Mucosa of stomach (tissue), 1 donor: ENCODE measurements around the gene MYO3B.

ENCODE experiments used
- H3K27me3 ChIP-seq: one replicate; pipeline ENCODE4 v1.7.0; 2013; ENCODE audit warnings: mild to moderate bottlenecking, low read length; ENCODE audit not compliant: control insufficient read depth, insufficient read depth
- H3K36me3 ChIP-seq: one replicate; pipeline ENCODE4 v1.7.0; 2013; ENCODE audit warnings: low read length; ENCODE audit not compliant: control insufficient read depth, insufficient read depth
- H3K4me1 ChIP-seq: one replicate; pipeline ENCODE4 v1.7.0; 2013; ENCODE audit warnings: mild to moderate bottlenecking, low read length; ENCODE audit not compliant: control insufficient read depth, insufficient read depth
- H3K4me3 ChIP-seq: one replicate; pipeline ENCODE4 v1.7.0; 2013; ENCODE audit warnings: low read length
- H3K9ac ChIP-seq: one replicate; pipeline ENCODE4 v1.7.0; 2013; ENCODE audit warnings: mild to moderate bottlenecking, low read length, moderate library complexity
- H3K9me3 ChIP-seq: one replicate; pipeline ENCODE4 v1.7.0; 2013; ENCODE audit warnings: mild to moderate bottlenecking, low read length, moderate library complexity; ENCODE audit not compliant: control insufficient read depth
- donor health status: Pancreatic carcinoma.

MYO3B gene

GRCh38 chr2:170148161-170148560, 29.8 kb upstream of the MYO3B start:
- no peaks in the 10 kb centered on the region for H3K4me1 ChIP-seq
- H3K27me3 ChIP-seq, result no peaks in the 10 kb centered on the region

DNA sequence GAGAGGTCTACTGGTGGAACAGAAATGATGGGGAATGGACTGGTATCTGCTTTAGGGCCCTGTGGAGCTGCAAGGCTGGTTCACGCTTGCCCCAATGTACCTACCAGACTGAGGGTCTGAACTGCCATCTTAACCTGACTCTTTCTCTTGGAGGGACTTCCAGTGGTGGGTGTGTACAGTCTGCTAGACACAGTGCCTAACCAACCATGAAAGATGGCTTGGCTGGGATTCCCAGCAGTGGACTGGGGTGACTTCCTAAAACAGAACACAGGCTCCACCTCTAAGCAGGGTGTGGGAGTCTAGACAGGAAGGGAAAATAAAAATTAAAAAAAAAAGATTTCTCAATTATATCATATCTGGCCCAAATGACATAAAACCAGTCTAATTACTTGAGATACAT, 25.5 kb upstream of the MYO3B start:
- no peaks in the 10 kb centered on the region for H3K9me3 ChIP-seq
- no peaks in the 10 kb centered on the region for H3K27me3 ChIP-seq
- H3K36me3 ChIP-seq, result no peaks in the 10 kb centered on the region
- H3K4me3 ChIP-seq, result no peak overlapping the region
- H3K4me1 ChIP-seq, result peaks cover 4% of the 10 kb centered on the region
- H3K9ac ChIP-seq, result no peak overlapping the region

More at GRCh38 chr2:170148161-170148560, 29.8 kb upstream of the MYO3B start:
- H3K36me3 ChIP-seq, result no peaks in the 10 kb centered on the region
- no peak overlapping the region for H3K9ac ChIP-seq
- H3K4me3 ChIP-seq, result no peak overlapping the region
- H3K9me3 ChIP-seq, result no peaks in the 10 kb centered on the region

DNA sequence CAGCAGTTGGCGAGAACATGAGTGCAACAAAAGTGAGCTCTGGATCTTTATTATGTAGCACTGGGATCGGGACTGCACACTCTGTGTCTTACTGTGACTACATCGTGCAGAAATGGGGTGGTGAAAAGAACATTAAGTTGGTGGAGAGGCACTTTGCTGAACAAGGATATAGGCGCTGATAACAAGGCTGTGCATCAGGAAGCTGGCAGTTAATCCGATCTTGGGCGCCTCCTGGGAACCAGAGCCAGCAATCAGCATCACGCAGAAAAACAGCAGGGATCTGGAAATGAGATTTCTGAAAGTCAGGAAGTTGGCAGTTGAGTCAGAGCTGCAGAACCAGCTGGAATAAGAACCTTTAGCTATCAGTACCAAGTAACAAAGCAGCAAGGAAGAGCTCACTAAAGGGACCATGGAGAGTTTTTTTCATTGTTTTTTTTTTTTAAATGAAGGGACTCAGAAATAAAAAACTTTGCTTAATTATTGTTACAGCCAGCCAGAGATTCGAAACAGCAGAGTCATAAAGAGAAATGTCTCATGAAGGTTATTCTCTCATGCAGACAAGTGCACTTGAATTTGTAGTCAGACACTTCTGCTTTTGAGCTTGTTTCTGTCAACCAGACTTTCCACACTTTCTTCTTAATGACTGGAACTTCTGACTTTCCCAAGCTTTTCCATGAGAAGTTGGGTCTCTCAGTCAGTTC, 22.8 kb upstream of the MYO3B start:
- peaks cover 4% of the 10 kb centered on the region for H3K4me1 ChIP-seq

GRCh38 chr2:170155723-170156253, 22.2 kb upstream of the MYO3B start:
- H3K9ac ChIP-seq, result no peak overlapping the region
- no peaks in the 10 kb centered on the region for H3K9me3 ChIP-seq
- H3K27me3 ChIP-seq, result no peaks in the 10 kb centered on the region
- no peak overlapping the region for H3K4me3 ChIP-seq
- H3K36me3 ChIP-seq, result no peaks in the 10 kb centered on the region
- H3K4me1 ChIP-seq, result peaks cover 4% of the 10 kb centered on the region

More for the DNA sequence above, 22.8 kb upstream of the MYO3B start:
- H3K9me3 ChIP-seq, result no peaks in the 10 kb centered on the region
- H3K9ac ChIP-seq, result no peak overlapping the region
- H3K27me3 ChIP-seq, result no peaks in the 10 kb centered on the region
- H3K4me3 ChIP-seq, result no peak overlapping the region
- no peaks in the 10 kb centered on the region for H3K36me3 ChIP-seq

DNA sequence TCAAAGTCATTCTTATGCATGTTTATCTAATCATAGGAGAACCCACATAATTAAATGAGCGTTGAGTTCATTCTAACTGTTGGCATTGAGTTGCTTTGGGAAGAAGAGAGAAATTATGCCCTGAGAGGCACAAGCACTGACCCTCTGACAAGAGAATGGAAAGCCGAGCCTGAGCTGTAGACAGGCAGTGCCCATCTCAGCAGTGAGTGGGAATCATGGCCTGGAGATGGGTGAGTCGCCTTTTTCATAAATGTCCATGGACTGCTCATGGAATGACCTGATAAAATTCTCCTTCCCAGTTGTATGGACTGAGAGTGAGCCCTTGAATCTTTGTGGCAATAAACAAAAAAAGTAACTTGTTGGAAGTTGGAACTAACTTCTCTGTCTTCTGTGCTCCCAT, 21.4 kb upstream of the MYO3B start:
- Histone ChIP-seq H3K4me1 (peaks cover 4% of the 10 kb centered on the region), H3K9ac (no peak overlapping the region), H3K27me3 (no peaks in the 10 kb centered on the region), H3K36me3 (no peaks in the 10 kb centered on the region), H3K9me3 (no peaks in the 10 kb centered on the region), H3K4me3 (no peak overlapping the region)

DNA sequence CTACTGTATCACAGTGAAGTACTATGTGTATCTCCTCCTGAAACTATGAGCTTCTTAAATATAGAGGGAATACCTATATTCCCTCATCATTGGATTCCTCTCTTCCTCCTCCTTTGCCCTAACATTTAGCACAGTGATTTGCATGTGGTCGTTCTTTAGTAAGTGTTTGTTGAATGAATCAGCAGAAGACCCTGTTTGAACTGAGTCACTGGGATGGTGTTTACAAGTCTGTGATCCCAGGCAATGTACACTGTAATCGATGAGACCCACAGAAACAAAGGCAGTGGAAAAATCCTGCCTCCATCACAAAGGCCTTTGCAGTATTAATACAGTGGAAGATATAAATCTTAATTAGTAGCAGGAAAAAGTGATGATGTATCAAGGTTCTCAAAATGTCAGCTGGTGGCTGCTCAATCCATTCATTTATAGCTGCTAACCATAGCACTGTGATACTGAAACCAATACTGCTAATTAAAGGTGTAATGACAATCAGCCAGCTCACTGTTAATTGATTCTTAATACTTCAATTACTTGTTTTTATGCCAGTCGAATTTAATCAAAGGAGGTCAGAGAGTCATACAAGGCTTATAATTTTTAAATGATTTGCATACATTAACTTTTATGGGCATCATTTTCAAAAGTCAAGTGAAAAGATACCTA, 20.8 kb upstream of the MYO3B start:
- peaks cover 4% of the 10 kb centered on the region for H3K4me1 ChIP-seq
- no peaks in the 10 kb centered on the region for H3K27me3 ChIP-seq
- no peaks in the 10 kb centered on the region for H3K9me3 ChIP-seq
- H3K4me3 ChIP-seq, result no peak overlapping the region
- no peaks in the 10 kb centered on the region for H3K36me3 ChIP-seq
- no peak overlapping the region for H3K9ac ChIP-seq

DNA sequence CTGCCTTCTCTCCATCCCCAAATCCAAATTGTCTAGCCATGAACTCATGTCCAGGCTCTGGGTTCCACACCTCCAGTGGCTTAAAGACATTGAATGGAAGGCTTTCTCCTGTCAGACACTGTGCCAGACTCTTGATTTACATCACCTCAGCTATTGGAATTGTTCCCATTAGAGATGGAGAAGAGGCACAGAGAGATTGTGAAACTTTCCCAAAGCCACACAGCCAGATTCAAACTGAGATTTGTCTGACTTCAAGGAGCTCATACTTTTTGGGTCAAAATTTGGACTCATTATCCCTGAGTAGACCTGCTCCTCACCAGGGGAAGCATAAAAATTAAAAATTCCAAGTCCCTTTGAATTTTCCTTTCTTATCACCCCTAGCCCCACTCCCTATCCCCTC, 18.9 kb upstream of the MYO3B start:
- Histone ChIP-seq H3K27me3 (no peaks in the 10 kb centered on the region), H3K9ac (no peak overlapping the region), H3K4me3 (no peak overlapping the region), H3K36me3 (no peaks in the 10 kb centered on the region), H3K4me1 (peaks cover 4% of the 10 kb centered on the region), H3K9me3 (no peaks in the 10 kb centered on the region)

DNA sequence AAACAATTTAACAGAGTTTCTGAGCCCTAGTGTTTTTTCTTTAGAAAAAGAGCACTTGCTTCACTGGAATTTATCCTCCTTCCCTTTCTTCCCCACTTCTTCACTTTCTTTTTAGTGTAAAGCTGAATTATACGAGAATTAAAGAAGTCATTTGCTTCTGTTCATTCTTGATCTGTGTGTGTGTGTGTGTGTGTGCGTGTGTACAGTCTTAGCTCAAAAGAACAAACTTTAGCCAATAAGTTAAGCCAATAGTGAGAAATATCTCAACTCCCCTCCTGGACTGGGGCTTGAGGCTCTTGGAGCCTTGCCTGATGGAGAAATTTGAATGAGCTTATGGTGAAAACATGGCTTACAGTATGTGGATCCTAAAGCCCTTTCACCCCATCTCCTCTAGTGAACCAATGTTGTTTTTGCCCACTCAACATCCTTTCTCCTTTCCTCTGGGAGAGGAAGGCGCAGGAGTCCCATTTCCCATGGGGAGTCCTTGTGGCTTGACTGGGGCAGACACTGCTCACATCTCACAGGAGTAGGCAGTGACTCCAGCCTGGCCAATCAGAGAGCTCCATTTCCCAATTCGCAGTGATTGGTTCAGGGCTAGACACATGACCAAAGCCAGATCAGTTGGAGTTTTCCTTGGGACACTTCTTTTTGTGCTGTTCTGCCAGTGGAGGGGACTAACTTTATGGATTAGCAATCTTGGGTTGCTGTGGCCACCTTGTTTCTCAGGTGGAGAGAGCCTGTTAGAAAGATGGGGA, 16.3 kb upstream of the MYO3B start:
- Histone ChIP-seq H3K4me3 (no peak overlapping the region), H3K27me3 (no peaks in the 10 kb centered on the region), H3K9ac (no peak overlapping the region), H3K4me1 (no peaks in the 10 kb centered on the region), H3K9me3 (no peaks in the 10 kb centered on the region), H3K36me3 (no peaks in the 10 kb centered on the region)

- H3K36me3 ChIP-seq, result no peaks in the 10 kb centered on the region
- no peaks in the 10 kb centered on the region for H3K27me3 ChIP-seq
- no peaks in the 10 kb centered on the region for H3K9me3 ChIP-seq
- no peaks in the 10 kb centered on the region for H3K4me1 ChIP-seq
- no peak overlapping the region for H3K4me3 ChIP-seq
- no peak overlapping the region for H3K9ac ChIP-seq
Measured at GRCh38 chr2:170162271-170162632, 15.7 kb upstream of the MYO3B start.

DNA sequence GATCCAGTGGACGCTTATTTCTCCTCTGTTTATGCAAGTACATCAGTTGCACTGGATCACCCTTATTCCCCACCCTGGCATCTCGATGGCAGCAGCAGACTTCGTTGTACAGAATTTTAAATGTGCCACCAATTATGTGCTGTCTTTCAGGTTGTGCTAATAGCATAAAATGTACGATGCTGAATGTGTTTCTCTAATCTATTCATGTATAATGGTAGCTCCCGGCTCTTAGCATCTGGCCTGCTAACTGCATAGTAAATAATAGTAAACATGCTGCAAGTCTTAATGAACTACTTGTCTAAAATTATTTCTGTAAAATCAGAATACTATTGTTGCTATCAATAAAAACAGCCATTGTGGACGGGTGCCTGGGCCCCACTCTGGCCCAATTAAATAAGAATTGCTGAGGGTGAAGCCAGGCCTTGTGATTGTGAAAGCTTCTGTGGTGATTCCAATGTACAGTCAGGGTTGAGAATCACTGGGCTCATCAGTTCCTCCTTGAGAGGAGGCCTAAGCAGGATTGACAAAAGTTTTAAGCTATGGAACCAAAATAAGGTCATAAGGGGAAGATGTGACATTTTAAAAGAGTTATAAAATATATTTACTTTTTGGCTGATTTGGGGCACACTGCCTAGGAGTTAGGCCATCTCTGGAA, 14.4 kb upstream of the MYO3B start:
- Histone ChIP-seq H3K4me1 (no peaks in the 10 kb centered on the region), H3K4me3 (no peak overlapping the region), H3K27me3 (no peaks in the 10 kb centered on the region), H3K9ac (no peak overlapping the region), H3K36me3 (no peaks in the 10 kb centered on the region), H3K9me3 (no peaks in the 10 kb centered on the region)

DNA sequence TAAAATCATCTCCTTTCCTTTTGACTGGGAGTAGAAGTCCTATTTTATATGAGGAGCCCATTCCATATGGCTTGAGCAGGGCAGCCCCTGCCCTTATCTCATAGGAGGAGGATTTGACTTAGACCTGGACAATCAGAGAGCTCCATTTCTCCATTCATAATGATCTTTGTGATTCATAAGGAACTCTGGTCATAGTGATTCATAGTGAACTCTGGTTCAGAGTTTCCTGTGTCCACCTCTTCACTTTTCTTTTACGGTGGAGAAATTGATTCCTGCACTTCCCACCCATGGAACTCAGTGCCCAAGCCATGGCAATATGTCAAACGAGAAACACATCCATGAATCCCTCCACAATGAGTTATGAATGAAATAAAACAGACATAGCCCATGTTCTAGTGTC, 12.8 kb upstream of the MYO3B start:
- no peaks in the 10 kb centered on the region for H3K9me3 ChIP-seq
- no peaks in the 10 kb centered on the region for H3K27me3 ChIP-seq
- H3K9ac ChIP-seq, result no peak overlapping the region
- H3K4me3 ChIP-seq, result no peak overlapping the region
- no peaks in the 10 kb centered on the region for H3K36me3 ChIP-seq
- no peaks in the 10 kb centered on the region for H3K4me1 ChIP-seq

DNA sequence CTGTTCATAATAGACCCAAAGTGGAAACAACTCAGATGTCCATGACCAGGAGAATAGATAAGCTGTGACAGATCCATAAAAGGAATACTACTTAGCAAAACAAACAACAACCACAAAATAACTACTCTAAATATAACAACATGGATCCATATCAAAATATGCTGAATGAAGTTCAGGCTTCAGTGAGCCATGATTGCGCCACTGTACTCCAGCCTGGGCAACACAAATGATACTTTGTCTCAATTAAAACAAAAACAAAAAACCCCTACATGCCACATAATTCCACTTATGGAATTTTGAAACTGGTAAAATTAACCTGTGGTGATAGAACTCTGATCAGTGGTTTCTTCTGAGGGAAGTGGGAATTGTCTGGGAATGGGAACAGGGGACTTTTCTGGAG, 11.2 kb upstream of the MYO3B start:
- H3K27me3 ChIP-seq, result no peaks in the 10 kb centered on the region
- no peaks in the 10 kb centered on the region for H3K9me3 ChIP-seq
- no peaks in the 10 kb centered on the region for H3K4me1 ChIP-seq
- H3K4me3 ChIP-seq, result no peak overlapping the region
- H3K36me3 ChIP-seq, result no peaks in the 10 kb centered on the region
- H3K9ac ChIP-seq, result no peak overlapping the region
